HG02870 (cell line): Measurements from ENCODE around the gene FKBP2.

Experiments used
- ATAC-seq: cut with Tn5 transposase; IDR thresholded peaks from one replicate; pipeline ENCODE4 v1.9.1; 2021; ENCODE audit warnings: mild to moderate bottlenecking, moderate library complexity; ENCODE audit not compliant: unreplicated experiment

The FKBP2 gene

GRCh38 chr11:64283092-64283491 is 42.2 kb downstream of the FKBP2 start:
- ATAC-seq = no peak

DNA sequence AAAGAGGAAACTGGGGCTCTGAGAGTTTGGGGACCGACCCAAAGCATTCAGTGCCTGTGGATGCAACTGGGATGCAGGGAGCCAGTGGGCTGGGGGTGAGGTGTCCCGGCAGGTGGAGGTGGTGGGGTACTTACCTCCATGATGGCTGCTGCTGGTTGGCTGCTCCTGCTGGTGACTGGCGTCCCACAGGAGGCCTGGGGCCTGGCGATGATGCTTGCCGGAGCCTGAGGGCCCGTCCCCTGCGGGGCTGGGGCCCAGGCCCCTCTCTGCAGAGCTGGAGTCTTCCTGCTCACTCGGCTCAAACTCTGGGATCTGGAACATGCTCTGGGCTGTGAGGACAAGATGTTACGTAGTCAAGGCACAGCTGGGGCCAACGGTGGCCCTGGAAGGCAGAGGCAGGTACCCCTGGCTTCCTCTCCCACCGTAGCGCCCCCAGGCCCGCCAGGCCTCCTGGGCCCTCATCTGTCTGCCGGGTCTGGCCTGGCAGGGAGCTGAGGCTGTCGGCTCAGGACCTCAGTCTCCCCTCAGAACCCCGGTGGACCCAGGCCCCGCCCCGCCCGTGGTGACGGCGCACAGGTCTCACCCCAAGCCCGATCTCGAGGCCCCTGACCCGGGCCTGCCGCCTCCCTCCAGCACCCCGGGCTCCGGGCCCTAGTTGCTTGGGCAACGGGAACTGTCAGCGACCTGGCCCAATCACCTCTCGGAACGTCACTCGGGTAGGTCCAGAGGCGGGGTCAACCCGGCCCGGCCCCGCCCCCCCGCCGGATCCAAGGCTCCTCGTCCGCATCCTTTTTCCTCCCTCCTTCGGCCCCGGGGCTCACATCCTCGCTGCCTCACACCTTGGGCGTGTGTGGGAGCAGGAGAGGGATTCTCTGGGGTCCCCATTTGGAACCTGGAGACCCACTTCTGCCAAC is 43.4 kb downstream of the FKBP2 start, which contains the start of gene BAD:
BAD (minus strand) TSS at position 618 of the 914 bp plus-strand sequence; CDS start at position 321, 297 bp downstream.
- ATAC-seq = peak; percentile 75

DNA sequence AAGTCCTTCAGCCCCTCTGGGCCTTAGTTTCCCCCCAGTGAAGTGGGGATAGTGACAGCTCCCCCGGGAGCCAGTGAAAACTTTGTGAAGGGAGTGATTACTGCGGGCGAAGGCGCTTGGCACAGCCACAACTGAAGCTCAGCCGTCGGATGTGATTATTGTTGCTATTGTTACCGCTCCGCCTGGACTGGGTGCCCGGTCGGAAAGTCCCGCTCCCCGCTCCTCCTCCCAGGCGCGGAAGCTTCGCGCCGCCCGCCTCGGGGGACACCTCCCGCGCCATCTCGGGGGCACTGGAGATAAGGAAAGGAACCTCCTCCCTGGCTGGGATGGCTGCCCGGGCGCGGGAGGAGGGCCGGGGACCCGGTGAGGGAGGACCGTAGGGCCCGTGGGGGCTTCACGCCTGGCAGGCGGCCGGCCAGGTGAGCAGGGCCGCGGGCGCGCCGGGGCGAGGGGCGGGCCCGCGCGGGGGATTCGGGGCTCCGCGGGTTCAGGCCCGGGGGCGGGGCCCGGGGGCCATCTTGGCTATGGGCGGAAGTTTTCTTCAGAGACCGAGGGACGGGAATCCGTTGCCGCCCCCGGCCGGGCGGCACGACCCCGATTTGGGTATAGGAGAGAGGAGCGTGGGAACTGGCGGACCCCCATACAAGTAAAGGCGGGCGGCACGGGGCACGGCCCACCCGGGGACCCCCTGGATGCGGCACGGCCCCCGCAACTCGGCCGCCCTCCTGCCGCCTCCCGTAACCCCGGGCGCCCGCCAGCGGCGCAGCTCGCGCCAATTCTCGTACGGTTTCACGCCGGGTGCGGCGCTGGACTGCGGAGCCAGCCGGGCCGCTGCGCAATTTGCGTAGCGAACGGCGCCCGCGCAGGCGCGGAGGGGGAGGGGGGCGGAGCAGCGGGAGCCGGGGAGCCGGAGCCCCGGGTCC is 44.3 kb downstream of the FKBP2 start, which contains the start of gene GPR137:
GPR137 (plus strand) TSS at position 887 of the 923 bp plus-strand sequence. CDS start 677 bp downstream, outside the sequence.
- peak; percentile 45 for ATAC-seq

GRCh38 chr11:64285885-64286800 is 45.2 kb downstream of the FKBP2 start:
- ATAC-seq = no peak

DNA sequence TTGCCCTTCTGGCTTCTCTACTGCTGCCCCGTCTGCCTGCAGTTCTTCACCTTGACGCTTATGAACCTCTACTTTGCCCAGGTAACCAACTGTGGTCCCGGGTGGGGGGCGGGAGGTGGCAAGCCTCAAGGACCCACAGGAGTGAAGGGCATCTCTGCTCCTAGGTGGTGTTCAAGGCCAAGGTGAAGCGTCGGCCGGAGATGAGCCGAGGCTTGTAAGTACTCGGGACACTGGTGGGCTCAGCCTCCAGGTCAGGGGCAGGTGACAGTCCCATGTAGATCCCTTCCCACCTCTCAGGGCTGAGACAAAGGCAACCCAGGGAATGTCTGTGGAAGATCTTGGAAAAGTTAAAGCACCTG is 45.9 kb downstream of the FKBP2 start:
- no peak for ATAC-seq

- no peak for ATAC-seq
Observed at GRCh38 chr11:64287676-64288352, 46.9 kb downstream of the FKBP2 start.

DNA sequence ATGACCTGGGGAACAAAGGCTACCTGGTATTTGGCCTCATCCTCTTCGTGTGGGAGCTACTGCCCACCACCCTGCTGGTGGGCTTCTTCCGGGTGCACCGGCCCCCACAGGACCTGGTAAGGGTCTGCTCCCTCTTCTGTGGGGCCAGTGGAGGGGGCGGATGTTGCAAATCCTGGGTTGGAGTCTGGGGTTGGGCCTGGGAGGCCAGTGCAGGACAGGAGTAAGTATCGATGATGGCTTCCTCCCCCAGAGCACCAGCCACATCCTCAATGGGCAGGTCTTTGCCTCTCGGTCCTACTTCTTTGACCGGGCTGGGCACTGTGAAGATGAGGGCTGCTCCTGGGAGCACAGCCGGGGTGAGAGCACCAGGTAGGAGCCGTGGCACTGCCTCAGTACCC is 47.5 kb downstream of the FKBP2 start:
- ATAC-seq = no peak

DNA sequence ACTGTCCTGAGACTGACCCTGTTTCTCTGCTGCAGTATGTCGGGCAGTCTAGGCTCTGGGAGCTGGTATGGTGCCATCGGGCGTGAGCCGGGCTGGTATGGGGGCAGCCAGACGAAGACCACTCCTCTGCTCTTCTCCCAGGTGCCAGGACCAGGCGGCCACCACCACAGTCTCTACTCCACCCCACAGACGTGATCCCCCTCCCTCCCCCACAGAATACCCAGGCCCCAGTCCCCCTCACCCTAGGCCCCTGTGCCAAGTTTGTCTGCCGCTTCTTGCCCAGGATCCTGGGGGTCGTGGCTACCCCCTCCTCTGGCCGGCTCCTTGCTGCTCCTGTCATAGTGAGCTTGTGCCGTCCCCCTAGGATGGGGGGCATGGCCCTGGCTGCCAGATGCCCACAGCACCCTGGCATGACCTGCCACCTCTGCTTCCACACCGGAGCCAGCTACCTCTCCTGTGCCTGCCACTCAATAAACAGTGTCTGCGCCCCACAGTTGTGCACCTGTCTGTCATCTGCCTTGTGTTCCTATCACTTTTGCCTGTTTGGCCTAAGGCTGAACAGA is 48.2 kb downstream of the FKBP2 start:
- ATAC-seq = no peak

DNA sequence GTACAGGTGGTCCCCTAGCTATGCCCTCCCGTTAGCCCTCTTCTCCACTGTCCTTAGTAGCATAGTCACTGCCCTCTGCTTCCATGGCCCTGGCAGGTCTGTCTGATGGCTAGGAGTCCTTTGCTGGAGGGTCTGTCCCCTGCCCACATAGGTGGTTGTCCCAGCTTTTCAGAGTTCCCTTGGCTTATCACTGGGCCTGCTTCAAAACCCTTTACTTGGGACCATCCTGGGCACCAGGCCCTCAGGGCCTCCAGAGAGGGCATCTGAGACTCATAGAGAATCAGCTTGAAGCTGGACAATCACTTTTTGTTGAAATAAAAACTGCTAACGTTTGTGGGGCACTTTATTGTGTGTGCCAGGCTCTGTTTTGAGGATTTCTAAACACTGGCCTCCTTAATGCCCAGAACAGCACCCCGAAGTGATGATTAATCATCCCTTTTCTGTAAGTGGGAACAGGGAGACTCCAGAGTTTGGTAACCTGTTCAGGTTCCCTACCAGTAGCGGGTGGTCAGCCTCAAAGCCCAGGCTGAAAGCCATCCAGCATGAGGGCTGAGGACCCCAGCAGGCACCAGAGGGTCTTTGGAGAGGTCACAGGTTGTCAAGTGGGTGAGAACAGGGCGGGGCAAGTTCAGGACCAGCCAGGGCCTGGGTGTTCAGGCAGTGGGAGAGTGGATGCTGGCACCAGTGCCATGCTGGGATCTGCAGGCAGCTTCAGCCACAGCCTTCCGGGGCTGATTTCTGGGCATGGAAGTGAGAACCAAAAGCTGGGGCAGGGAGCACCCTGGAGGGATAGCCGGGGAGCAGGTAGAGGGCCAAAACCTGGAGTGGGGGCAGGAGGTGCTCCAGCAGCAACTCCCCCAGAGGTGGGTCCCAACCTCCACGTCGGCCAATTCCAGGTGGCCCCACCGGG is 49.7 kb downstream of the FKBP2 start:
- ATAC-seq = no peak

- ATAC-seq = no peak
Observed at GRCh38 chr11:64291262-64291751, 50.4 kb downstream of the FKBP2 start, which contains the start of gene KCNK4. TSS of gene KCNK4 (plus strand) at chr11:64291302. CDS start at chr11:64293019, 1,717 bp downstream.

DNA sequence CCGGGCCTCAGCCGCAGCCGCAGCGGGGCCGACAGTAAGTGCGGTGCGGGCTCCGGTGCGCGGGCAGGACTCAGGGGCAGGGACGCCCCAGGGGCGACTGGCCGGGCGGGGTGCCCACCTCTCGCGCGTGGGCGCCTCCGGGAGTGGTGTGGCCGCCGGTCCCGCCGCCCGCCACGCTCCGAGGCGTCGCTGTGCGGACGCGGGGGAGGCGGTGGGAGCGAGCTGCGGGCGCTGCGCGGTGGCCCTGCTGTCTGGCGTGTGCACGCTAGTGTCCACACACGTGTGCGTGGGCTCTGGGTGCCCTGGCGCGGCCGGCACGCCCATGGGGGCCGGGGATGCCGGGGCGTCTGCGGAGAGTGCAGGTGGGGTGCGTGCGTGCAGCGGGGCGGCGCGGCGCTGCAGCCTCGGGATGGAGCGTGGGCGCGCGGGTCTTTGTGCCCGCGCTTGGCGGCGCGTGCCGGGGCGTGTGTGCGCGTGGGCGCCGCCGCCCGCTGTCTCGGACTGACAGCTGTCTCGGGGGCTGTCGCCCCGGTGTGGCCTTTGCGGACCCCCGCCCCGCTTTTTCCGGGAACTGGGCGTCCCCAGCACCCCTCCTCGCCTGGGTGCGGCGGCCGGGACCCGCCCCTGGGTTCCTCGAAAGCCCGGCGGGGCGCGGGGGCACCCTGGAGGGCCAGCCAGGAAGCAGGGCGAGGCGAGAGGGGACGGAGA is 51.0 kb downstream of the FKBP2 start:
- no peak for ATAC-seq

DNA sequence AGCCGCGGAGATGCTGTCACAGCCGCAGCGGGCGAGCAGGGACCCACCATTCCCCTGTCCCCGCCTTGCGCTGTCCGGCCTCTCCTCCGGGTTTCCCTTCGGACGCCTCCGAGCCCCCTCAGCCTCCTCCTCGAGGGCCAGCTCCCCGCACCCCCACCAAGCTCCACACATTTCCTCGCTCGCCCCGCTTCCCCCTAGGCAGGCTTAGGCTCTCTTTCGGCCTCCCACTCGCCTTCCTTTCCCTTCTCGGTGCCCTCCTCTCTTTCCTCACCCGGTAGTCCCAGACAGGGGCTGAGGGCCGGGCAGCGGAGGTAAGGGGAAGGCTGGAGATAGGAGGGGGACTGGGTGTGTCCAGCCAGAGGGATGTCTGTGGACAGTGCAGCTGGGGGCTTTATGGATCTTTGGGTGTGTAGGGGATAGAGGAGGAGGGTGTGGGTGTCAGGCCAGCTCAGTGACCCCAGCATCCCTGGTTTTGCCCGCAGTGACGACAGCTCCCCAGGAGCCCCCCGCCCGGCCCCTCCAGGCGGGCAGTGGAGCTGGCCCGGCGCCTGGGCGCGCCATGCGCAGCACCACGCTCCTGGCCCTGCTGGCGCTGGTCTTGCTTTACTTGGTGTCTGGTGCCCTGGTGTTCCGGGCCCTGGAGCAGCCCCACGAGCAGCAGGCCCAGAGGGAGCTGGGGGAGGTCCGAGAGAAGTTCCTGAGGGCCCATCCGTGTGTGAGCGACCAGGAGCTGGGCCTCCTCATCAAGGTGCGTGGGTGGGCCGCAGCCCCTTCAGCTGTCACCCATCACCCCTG is 51.8 kb downstream of the FKBP2 start:
- no peak for ATAC-seq
